Activated CD8-positive, alpha-beta memory T cell treated with anti-CD3 and anti-CD28 coated beads, Interleukin-2, amount 50 U/mL, for 48 hours (primary cell): ENCODE data around the gene RHBDL2.
"Not testable (repeated sequence)": the region's sequence is repeated elsewhere in the genome, so short reads cannot be mapped to it uniquely, and the experiment has no call there.

ENCODE experiments used
- DNase-seq: peaks from one replicate; pipeline ENCODE4 v3.0.0-alpha.2; 2020

The RHBDL2 gene

GRCh38 chr1:38873027-38873969 is 68.3 kb downstream of the RHBDL2 start, which contains the start of gene MYCBP:
MYCBP (minus strand) TSS chr1:38873348; CDS start chr1:38873305, 43 bp downstream.
- DNase-seq = peak; percentile 98

- DNase-seq = peak; percentile 71
Observed at GRCh38 chr1:38872401-38873026, 69.1 kb downstream of the RHBDL2 start.

GRCh38 chr1:38870996-38871395 is 70.6 kb downstream of the RHBDL2 start:
- DNase-seq = no peak

- no peak for DNase-seq
Observed at GRCh38 chr1:38867208-38867607, 74.4 kb downstream of the RHBDL2 start.

- no peak for DNase-seq
Observed at GRCh38 chr1:38865112-38865715, 76.4 kb downstream of the RHBDL2 start.

- DNase-seq = no peak
Observed at GRCh38 chr1:38860454-38860795, 81.2 kb downstream of the RHBDL2 start.

- peak; percentile 98 for DNase-seq
Observed at GRCh38 chr1:38859561-38860453, 81.8 kb downstream of the RHBDL2 start, which contains the start of gene RRAGC. RRAGC (minus strand) TSS chr1:38859772; CDS start chr1:38859646, 126 bp downstream.

GRCh38 chr1:38858833-38859560 is 82.6 kb downstream of the RHBDL2 start:
- DNase-seq = peak; percentile 79

GRCh38 chr1:38852780-38853179 is 88.8 kb downstream of the RHBDL2 start:
- DNase-seq = no peak

- no peak for DNase-seq
Observed at GRCh38 chr1:38848071-38848470, 93.6 kb downstream of the RHBDL2 start.

GRCh38 chr1:38846210-38846609 is 95.4 kb downstream of the RHBDL2 start:
- no peak for DNase-seq

- DNase-seq = not testable (repeated sequence)
Observed at GRCh38 chr1:38845088-38845487, 96.5 kb downstream of the RHBDL2 start.

- DNase-seq = no peak
Observed at GRCh38 chr1:38840281-38840680, 101.3 kb downstream of the RHBDL2 start.

GRCh38 chr1:38839363-38839762 is 102.3 kb downstream of the RHBDL2 start:
- DNase-seq = no peak

GRCh38 chr1:38836316-38836715 is 105.3 kb downstream of the RHBDL2 start:
- DNase-seq = not testable (repeated sequence)
